MCF 10A (cell line): ENCODE data around the gene GIMD1. TPM values are rescaled to one million over a fixed set of nuclear protein-coding genes. Genes with fewer than 3 reads are reported as not detected.

Experiments used
- BruUV-seq: library from RNA; stranded (reverse); fragments of 400-500 nt; replicated peaks from 2 replicates; lab custom pipeline; 2021; lab: Mats Ljungman, UMichigan
- CTCF ChIA-PET: fragments of 300-600 bp; sonication (Branson Sonifier 250); formaldehyde crosslinking; extraction: SDS; loops from one replicate; lab custom pipeline; 2021; ENCODE audit warnings: antibody characterized with exemption, inconsistent platforms; lab: Yijun Ruan, JAX
- POLR2A ChIA-PET: fragments of 300-600, 350-650 bp; sonication (Branson Sonifier 250); formaldehyde crosslinking; extraction: SDS; loops from one replicate; lab custom pipeline; 2020; ENCODE audit warnings: antibody characterized with exemption, inconsistent platforms; lab: Yijun Ruan, JAX
- DNase-seq: peaks from one replicate; pipeline ENCODE4 v3.0.0-alpha.2; 2018; ENCODE audit not compliant: unreplicated experiment
- H3K27ac Mint-ChIP-seq: one replicate; pipeline ENCODE4 v1.8.0; 2022; ENCODE audit warnings: mild to moderate bottlenecking, low read depth, mixed read lengths; ENCODE audit not compliant: unreplicated experiment
- H3K27me3 Mint-ChIP-seq: one replicate; pipeline ENCODE4 v1.8.0; 2022; ENCODE audit warnings: mixed read lengths; ENCODE audit not compliant: insufficient read depth, unreplicated experiment
- H3K36me3 Mint-ChIP-seq: one replicate; pipeline ENCODE4 v1.8.0; 2022; ENCODE audit warnings: mild to moderate bottlenecking, moderate library complexity, mixed read lengths; ENCODE audit not compliant: insufficient read depth, unreplicated experiment
- H3K4me1 Mint-ChIP-seq: one replicate; pipeline ENCODE4 v1.8.0; 2022; ENCODE audit warnings: mixed read lengths; ENCODE audit not compliant: insufficient read depth, unreplicated experiment
- H3K4me3 Mint-ChIP-seq: one replicate; pipeline ENCODE4 v1.8.0; 2022; ENCODE audit warnings: mild to moderate bottlenecking, moderate library complexity, mixed read lengths; ENCODE audit not compliant: unreplicated experiment
- H3K9me3 Mint-ChIP-seq: one replicate; pipeline ENCODE4 v1.8.0; 2022; ENCODE audit warnings: mixed read lengths; ENCODE audit not compliant: unreplicated experiment
- CTCF ChIP-seq: fragments of 200-600 bp; IDR thresholded peaks from one replicate; pipeline ENCODE4 v1.8.0; 2022; ENCODE audit warnings: antibody characterized with exemption, mild to moderate bottlenecking; ENCODE audit not compliant: unreplicated experiment
- intact Hi-C: fragments of 100-400 bp; cut with micrococcal nuclease; formaldehyde crosslinking; loops from 2 replicates; pipeline ENCODE4 v1.14.1; 2022
- total RNA-seq: library from RNA; stranded (reverse); gene quantifications from 2 replicates; pipeline ENCODE4 v1.2.3, GENCODE V29; 2022

The GIMD1 gene
- total RNA-seq, 1 experiment from 2014 or later, result not detected

- intact Hi-C loops, result no loop called here
- no peak for TF ChIP-seq CTCF
- Mint-ChIP-seq H3K27ac (no peak overlapping the region), H3K9me3 (no peaks in the 10 kb centered on the region), H3K4me3 (no peak overlapping the region), H3K36me3 (peaks cover 5% of the 10 kb centered on the region), H3K27me3 (no peaks in the 10 kb centered on the region), H3K4me1 (peaks cover 13% of the 10 kb centered on the region)
- ChIA-PET POLR2A (interaction anchor here (1.4 to 2.1 kb wide), 2 partner anchors 8 to 10 kb away, joined by 3 to 5 read pairs; no protein-coding TSS in a partner anchor), CTCF (interaction anchor here (0.5 to 1.0 kb wide), 4 partner anchors 9 to 1495 kb away, joined by 3 to 4 read pairs (median 3); no protein-coding TSS in a partner anchor)
- no TSS peak for BruUV-seq
- no peak for DNase-seq
Measured at GRCh38 chr4:106312997-106313522, 55.5 kb downstream of the GIMD1 start.

- H3K27ac Mint-ChIP-seq, result no peak overlapping the region
- BruUV-seq, result no TSS peak
Measured at GRCh38 chr4:106312377-106312776, 56.2 kb downstream of the GIMD1 start.

More at GRCh38 chr4:106312377-106312776, 56.2 kb downstream of the GIMD1 start:
- Mint-ChIP-seq H3K36me3 (peaks cover 5% of the 10 kb centered on the region), H3K4me1 (peaks cover 12% of the 10 kb centered on the region), H3K27me3 (no peaks in the 10 kb centered on the region), H3K4me3 (no peak overlapping the region), H3K9me3 (no peaks in the 10 kb centered on the region)
- ChIA-PET CTCF (interaction anchor here (1.0 kb wide), 1 partner anchor 10 kb away, joined by 3 read pairs; no protein-coding TSS in a partner anchor), POLR2A (interaction anchor here (2.1 kb wide), 1 partner anchor 8 kb away, joined by 5 read pairs; no protein-coding TSS in a partner anchor)
- no peak for TF ChIP-seq CTCF
- intact Hi-C loops, result no loop called here
- no peak for DNase-seq

Other genes starting within 250 kb of the GIMD1 start
- 27.8 and 33.2 TPM in 2 replicates for gene TBCK, start 52.6 kb downstream of the GIMD1 start, total RNA-seq
- gene AIMP1, start 52.2 kb downstream of the GIMD1 start, total RNA-seq, result 103 and 126 TPM in 2 replicates